Muscle of back (tissue), 11 donors: Measurements from ENCODE around the gene HES4. TPM values are rescaled to one million over a fixed set of nuclear protein-coding genes. Genes with fewer than 3 reads are reported as not detected.

Source experiments
- DNase-seq, 3 donors: peaks; one replicate each; pipeline versions ENCODE4 v3.0.0 to v3.0.0-alpha.2; 2013
- polyA plus RNA-seq, 10 donors: library from polyadenylated mRNA; unstranded; fragments of 120-200 nt; gene quantifications; one replicate each; pipeline ENCODE4 v1.2.1, GENCODE V29; 2013; ENCODE audit not compliant: insufficient read length in 10 of 10

The HES4 gene
- polyA plus RNA-seq, 10 donors, result 7.4 to 18.4 (median 12.8) TPM

DNA sequence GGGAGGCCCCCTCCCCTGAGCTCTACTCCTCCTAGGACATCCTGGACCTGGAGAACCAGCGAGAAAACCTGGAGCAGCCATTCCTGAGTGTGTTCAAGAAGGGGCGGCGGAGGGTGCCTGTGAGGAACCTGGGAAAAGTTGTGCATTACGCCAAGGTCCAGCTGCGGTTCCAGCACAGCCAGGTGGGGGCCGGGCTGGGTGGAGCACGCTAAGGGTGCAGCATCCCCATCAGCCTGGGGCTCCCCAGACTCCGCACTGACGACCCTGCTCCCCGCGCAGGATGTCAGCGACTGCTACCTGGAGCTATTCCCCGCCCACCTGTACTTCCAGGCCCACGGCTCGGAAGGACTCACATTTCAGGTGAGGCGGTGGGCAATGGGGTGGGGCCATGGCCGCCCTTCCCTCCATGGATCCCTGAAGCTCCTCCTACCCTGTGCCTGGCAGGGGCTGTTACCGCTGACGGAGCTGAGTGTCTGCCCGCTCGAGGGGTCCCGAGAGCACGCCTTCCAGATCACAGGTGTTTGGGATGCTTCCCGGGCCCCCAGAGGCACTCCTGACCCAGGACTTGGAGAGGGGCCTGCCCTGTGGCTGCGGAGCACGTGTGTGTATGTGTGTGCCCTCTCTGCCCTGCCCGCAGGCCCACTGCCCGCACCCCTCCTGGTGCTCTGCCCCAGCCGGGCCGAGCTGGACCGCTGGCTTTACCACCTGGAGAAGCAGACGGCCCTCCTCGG, 29.5 kb downstream of the HES4 start:
- no peak for DNase-seq

DNA sequence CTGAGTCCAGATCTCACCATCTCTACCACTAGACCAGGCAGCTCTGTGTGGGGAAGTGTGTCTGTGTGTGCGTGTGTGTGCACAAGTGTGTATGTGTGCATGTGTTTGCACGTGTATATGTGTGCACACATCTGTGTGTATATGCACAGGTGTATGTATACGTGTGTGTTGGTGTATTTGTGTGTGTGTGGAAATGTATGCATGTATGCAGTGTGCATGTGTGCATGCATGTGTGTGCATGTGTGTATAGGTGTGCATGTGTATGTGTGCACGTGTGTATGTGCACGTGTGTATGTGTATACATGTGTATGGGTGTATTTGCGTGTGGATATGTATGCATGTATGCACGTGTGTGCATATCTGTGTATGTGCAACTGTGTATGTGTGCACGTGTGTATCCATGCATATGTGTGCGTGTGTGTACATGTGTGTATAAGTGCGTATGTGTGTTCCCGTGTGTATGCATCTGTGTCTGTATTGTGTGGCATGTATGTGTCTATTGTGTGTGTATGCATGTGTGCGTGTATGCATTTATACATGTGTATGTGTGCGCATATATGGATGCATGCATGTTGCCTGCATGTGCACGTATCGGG, 30.5 kb downstream of the HES4 start:
- no peak for DNase-seq

DNA sequence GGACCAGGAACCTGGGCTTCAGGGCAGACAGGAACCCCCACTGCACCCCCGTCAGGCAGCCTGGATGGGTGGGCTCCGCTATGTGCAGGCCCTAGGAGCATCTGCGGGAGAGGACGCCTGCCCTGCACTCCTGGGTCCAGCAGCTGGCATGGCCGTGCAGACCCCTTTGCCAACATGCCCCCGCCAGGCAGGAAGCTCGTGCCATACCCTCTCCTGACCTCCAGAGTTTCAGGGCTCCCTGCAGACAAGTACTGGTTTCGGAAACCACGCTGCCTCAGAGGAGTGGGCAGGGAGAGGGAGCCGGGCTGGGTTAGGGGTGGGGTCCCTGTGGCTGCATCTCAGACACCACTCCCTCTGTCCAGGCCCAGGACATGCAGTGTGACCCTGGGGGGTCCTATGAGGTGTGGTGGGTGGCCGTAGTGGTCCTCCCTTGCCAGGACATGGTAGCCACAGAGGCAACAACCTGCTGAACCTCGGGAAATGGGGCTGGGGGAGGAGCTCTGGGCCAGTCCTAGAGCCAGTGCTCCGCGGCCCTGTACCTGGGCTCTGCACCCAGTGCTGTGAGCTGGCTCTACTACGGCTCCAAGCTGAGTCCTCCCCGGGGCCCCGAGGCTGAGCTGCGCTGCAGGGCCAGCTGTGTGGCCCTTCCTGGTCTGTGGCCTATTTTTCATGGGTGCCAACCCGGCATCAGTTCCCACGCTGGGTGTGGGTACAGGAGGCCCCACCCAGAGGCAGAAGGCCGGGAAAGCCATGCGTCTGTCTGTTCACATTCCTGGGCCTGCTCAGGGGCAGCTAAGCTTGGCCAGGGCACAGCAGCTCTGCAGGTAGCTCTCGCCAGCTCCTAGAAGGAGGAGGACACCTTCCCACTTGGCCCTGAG, 32.2 kb downstream of the HES4 start:
- no peak for DNase-seq

DNA sequence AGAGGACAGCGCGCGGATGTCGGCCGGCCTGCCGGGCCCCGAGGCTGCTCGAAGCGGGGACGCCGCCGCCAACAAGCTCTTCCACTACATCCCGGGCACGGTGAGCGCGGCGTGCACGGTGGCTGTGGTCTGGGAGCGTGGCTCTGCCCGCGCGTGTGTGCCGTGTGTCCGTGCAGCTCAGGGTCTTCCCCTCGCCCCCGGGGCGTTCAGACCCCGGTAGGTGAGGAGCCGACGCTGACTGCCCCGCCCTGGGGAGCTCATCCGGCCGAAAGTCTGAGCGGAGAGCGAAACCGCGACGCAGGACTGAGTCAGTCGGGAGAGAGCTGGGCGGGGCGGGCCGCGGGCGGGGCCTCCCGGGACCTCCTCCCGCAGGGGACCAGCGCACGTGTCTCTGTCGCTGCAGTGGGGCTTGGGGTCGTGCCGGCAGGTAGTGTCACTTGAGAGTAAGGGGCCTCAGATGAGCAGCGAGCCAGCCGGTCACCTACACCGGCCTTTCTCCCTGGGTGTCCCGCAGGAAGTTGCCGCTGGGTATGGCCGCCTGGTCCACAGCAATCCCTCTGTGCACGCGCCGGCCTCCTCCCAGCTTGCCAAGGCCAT, 33.1 kb downstream of the HES4 start:
- peak in 1 of 3 donors; percentile 57 for DNase-seq

DNA sequence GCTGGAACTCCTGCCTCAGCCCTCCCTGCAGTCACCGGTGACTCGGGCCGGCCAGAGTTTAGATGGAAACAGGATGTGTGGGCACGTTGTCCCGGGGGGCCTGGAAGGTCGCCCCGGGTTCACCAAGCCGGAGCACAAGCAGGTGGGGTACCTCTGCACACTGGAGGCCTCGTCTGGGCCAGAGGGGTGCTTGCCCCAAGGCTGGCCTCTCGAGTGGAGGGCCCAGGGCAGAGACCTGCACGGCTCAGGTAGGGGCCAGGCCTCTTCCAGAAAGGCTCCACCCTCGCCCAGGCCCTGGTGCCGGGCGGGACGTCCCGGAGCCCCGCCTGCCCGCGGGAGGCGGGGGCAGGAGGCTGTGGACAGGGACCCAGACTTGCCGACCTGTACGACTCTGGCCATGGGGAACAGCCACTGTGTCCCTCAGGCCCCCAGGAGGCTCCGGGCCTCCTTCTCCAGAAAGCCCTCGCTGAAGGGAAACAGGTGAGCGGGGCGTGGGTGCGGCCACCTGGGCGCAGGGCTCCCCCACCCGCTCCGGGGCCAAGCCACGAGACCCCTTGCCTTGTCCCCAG, 33.7 kb downstream of the HES4 start, which contains the start of gene PLEKHN1:
Gene PLEKHN1, plus strand, starts transcription at position 348 of the 569 bp plus-strand sequence. Its CDS starts 50 bp downstream, at position 398.
- no peak for DNase-seq

DNA sequence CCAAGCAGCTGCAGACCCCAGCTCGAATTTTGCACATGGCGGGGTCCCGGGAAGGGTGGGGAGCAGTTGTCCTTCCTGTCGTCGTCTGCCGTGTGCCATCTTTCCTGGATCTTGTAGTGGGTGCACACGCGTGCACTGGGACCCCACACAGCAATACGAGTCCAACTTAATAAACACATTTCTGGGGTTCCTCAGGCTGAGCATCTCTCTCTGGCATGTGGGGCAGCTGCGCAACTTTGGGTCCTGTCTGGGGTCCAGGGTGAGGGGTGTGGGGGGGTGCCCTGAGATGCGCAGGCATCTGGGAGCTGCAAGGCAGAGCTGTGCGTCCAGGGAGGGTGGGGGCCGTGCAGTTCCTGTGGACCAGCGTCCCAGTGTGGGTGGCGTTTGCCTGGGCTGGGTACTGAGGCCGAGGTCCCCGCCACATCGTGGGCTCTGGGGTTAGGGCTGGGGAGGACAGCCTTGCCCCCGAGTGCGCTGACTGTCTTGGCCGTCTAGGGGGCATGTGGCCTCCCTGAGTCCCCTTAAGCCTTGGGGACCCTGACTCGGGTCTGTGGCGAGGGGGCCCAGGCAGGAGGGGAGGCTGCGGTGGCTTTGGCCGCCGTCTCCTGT, 34.3 kb downstream of the HES4 start:
- no peak for DNase-seq

DNA sequence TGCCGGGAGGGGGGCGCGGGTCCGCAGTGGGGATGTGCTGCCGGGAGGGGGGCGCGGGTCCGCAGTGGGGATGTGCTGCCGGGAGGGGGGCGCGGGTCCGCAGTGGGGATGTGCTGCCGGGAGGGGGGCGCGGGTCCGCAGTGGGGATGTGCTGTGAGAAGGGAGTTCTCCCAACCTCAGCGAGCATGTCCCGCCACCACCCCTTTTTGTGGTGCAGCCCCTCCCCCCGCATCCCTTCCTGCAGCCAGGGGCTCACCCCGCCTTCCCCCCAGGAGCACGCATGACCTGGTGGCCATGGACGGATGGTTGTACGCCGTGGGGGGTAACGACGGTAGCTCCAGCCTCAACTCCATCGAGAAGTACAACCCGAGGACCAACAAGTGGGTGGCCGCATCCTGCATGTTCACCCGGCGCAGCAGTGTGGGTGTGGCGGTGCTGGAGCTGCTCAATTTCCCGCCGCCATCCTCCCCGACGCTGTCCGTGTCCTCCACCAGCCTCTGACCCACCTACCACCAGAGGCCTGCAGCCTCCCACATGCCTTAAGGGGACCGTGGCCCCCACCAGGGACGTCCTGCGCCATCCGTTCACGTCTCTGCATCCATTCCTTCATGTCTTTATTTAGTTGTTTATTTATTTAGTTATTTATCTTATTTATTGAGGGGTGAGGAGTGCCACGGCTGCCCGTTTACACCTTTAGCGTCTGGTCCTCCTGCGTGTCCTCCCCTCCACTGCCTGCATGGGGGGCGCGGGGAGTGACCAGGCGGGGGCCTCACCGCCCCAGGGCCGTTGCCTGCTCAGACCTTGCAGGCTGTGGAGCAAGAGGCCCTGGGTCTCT, 35.0 kb downstream of the HES4 start:
- DNase-seq, result no peak

DNA sequence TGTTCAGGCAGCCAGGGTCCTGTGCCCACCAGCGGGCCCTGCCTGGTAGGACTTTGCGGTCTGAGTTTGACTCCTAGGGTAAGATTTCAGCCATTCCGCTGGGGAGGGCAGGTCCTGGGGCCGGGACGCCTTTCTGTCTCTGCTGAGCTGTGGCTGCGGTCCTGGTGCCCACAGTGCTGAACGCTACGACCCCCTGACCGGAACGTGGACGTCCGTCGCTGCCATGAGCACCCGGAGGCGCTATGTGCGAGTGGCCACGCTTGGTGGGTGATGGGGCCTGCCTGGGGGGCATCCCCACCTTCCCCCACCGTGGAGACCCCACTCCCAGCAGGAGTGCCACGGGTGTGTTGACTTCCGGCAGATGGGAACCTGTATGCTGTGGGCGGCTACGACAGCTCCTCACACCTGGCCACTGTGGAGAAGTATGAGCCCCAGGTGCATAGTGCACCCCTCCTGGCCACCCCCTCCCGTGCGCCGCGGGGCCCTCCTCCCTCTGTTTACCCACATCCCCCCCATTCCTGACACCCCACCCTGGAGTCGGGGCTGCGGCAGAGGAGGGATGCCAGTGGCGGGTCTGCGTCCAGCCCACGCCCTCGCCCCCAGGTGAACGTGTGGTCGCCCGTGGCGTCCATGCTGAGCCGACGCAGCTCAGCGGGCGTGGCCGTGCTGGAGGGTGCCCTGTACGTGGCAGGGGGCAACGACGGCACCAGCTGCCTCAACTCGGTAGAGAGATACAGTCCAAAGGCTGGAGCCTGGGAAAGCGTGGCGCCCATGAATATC, 36.0 kb downstream of the HES4 start:
- DNase-seq, result no peak

DNA sequence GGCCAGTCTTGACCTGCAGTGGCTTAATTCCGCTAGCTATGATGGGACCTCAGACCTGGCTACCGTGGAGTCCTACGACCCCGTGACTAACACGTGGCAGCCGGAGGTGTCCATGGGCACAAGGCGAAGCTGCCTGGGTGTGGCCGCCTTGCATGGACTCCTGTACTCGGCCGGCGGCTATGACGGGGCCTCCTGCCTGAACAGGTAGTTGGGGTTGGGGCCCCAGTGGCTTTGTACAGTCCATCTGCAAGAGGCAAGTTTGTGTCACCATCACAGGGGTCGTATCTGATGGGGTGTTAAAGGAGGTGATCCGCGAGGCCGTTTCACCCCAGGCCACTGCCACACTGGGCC, 36.6 kb downstream of the HES4 start:
- DNase-seq, result no peak

DNA sequence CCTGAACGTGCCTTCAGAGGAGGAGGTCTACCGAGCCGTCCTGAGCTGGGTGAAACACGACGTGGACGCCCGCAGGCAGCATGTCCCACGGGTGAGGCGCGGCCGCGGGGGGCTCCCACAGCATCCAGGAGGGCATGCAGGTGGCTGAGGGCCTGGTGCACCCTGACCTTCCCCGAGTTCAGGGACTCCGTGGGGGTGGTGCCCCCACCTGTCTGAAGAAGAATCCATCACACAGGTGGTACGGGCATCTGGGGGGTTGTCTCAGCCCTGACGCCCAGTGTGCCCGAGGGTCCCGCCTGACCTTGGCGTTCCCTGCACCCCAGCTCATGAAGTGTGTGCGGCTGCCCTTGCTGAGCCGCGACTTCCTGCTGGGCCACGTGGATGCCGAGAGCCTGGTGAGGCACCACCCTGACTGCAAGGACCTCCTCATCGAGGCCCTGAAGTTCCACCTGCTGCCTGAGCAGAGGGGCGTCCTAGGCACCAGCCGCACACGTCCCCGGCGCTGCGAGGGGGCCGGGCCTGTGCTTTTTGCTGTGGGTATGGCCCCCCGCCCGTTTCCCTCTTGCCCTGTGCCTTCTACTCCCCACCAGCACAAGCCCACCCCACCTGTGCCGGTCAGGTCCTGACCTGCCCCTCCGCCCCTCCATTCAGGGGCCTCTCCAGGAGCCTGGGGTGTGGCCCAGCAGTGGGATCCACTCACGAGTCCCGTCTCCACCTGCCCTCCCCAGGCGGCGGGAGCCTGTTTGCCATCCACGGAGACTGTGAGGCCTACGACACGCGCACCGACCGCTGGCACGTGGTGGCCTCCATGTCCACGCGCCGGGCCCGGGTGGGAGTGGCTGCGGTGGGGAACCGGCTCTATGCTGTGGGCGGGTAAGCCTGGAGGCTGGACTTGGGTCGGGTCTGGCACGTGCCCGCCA, 37.3 kb downstream of the HES4 start:
- no peak for DNase-seq

DNA sequence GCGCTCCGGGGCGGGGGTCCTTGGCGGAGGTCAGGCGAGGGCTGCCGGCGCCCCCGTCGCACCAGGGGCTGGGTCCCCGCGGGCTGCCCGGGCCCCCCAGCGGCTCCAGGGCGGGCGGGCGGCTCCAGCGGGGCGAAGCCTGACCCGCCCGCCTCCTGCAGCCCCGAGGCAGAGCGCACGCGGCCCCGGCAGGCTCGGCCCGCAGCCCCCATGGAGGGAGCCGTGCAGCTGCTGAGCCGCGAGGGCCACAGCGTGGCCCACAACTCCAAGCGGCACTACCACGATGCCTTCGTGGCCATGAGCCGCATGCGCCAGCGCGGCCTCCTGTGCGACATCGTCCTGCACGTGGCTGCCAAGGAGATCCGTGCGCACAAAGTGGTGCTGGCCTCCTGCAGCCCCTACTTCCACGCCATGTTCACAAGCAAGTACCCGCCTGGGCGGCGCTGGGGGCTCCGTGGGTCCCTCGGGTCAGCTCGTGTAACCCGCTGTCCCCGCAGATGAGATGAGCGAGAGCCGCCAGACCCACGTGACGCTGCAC, 38.7 kb downstream of the HES4 start:
- peak in 1 of 3 donors; percentile 32 for DNase-seq

DNA sequence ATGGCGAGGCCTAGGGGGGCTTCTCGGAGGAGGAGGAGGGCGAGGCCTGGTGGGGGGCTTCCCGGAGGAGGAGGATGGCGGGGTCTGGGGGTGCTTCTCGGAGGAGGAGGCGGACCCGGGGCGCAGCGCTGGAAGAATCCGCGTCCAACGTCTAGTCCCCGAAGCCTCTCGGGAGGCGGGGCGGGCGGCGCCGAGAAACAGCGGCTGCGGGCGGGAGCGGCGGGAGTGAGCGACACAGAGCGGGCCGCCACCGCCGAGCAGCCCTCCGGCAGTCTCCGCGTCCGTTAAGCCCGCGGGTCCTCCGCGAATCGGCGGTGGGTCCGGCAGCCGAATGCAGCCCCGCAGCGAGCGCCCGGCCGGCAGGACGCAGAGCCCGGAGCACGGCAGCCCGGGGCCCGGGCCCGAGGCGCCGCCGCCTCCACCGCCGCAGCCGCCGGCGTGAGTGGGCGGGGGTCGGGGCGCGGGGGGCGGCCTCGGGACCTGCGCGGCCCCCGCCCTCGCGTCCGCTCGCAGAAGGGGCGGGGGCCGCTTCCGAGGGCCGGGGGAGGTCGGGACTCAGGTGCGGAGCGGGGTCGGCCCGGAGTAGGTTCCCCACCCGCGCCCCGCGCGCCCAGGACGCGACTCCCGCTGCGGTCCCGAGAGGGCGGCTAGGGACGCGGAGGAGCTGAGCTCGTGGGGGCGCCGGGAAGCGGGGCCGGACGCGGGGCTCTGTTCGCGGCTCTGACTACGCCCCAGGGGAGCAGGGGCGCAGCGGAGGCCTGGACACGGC, 39.4 kb downstream of the HES4 start, which contains the start of gene KLHL17:
Gene KLHL17, plus strand, starts transcription at position 222 of the 769 bp plus-strand sequence. Its CDS starts 110 bp downstream, at position 332.
- DNase-seq, result peak; percentile 54 to 83 (median 59)

DNA sequence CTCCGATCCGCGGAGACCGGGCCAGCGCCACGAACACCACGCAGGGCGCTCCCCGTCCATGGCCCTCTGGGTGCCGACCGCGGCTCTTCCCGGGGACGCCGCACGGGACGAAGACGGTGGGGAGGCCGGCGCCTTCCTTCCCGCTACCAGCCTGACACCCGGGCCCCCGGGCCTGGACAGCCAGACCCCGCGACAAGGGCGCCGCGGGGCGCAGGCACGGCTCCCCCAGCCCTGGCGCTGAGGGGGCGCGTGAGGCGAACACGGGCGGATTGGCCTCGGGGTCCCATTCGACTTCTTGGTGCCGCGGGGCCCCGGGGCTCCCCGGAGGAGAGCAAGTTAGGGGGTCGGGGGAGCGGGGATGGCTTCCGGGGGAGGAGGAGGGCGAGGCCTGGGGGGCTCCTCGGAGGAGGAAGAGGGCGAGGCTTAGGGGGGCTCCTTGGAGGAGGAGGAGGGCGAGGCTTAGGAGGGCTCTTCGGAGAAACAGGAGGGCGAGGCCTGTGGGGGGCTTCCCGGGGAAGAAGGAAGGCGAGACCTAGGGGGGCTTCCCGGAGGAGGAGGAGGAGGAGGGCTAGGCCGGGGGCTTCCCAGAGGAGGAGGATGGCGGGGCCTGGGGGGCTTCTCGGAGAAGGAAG, 40.0 kb downstream of the HES4 start:
- DNase-seq, result no peak

DNA sequence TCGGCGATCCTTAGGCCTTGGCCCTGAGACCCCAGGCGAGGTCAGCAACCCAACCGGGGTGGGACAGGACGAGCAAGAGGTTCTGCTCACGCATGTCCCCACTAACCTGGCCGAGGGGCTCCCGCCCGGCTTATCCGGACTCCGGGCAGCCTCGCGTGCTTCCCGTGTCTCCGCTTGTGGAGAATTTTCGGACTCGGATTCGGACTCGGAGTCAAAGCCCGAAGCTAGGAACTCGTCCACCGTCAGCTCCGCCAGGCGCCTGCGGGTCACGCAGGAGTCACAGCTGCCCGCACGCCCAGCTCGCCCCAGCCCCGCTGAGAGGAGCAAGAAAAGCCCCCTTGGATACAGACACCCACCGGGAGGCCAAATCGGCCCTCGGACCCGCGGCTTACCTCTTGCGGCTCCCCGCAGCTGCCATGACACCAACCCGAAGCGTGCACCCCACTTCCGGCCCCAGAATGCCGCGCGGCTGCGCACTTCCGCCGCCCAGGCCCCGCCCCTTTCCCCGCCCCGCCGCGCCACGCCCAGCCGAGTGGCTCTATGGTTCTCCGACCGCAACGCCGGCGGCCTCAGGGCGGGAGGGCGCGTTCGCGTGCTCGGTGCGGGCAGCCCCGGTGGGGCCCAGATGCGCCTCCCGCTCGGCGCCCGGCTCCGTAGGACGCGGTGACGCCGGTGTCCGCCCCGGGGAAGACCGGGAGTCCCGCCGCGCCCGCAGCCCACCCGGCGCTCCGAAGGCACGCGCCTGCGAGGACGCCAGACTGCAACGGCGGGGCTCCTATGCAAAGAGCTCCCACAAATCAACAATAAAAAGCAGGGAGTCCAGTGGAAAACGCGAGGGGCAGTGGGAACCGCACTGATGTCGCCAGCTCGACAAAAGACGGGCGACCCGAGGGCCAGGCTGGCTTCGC, 40.8 kb downstream of the HES4 start, which contains the start of gene NOC2L:
Gene NOC2L, minus strand, starts transcription at position 434 of the 908 bp plus-strand sequence. Its CDS starts 16 bp downstream, at position 418.
- peak; percentile 89 to 96 (median 92) for DNase-seq

DNA sequence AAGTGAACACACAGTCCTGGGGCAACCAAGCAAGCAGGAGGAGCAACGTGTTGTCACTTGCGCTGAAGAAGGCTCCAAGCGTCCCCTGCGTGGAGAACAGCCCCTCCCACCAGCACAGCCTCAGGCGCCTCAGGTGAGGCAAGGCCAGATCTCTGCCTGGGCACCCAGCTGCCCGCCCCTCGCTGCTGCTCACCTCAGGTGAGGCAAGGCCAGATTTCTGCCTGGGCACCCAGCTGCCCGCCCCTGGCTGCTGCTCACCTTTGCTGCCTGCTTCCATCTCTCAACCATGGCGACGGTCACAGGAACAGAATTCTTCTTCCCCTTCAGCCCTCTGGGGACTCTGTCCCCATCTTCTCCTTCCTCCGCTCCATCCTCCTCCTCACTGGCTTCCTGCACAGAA, 43.3 kb downstream of the HES4 start:
- DNase-seq, result no peak
